ENCODE results near the gene NSUN2. TPM values are rescaled to one million over a fixed set of nuclear protein-coding genes. Genes with fewer than 3 reads are reported as not detected.

NSUN2 gene
- total RNA-seq, 6 experiments from 2014 or later, result 59.9 to 67.7 (median 60.5) TPM

- no peak overlapping the region for H3K27ac Mint-ChIP-seq
- DNase-seq, result no peak
- peaks cover 25% of the 10 kb centered on the region for H3K4me1 Mint-ChIP-seq (ENCODE audit: low read depth)
- H3K4me3 Mint-ChIP-seq, result no peak overlapping the region
- H3K9me3 Mint-ChIP-seq, result no peaks in the 10 kb centered on the region
- peaks cover 24% of the 10 kb centered on the region for H3K27me3 Mint-ChIP-seq (ENCODE audit: insufficient read depth)
- no peak for TF ChIP-seq CTCF (IDR thresholded peaks at IDR 0.05)
- H3K36me3 Mint-ChIP-seq (ENCODE audit: low read depth), result no peaks in the 10 kb centered on the region
These were observed 81.4 kb downstream of the NSUN2 start for GRCh38 chr5:6551287-6551954.

GRCh38 chr5:6550628-6551027 lies 82.2 kb downstream of the NSUN2 start:
- H3K4me1 Mint-ChIP-seq (ENCODE audit: low read depth), result peaks cover 18% of the 10 kb centered on the region
- no peaks in the 10 kb centered on the region for H3K36me3 Mint-ChIP-seq (ENCODE audit: low read depth)
- no peak overlapping the region for H3K4me3 Mint-ChIP-seq
- H3K9me3 Mint-ChIP-seq, result no peaks in the 10 kb centered on the region
- DNase-seq, result no peak
- H3K27me3 Mint-ChIP-seq (ENCODE audit: insufficient read depth), result peaks cover 27% of the 10 kb centered on the region
- no peak for TF ChIP-seq CTCF (IDR thresholded peaks at IDR 0.05)
- no peak overlapping the region for H3K27ac Mint-ChIP-seq

Other genes starting within 250 kb of the NSUN2 start
- not detected for gene UBE2QL1, start 184.2 kb downstream of the NSUN2 start, total RNA-seq (2021; fragmentation: NEBNext Ultra II Directional; extraction: Animal tissue kit (Norgen Biotek cat#: 25700))
- 10 to 100 TPM; 24.0 to 28.5 (median 26.6) TPM for gene SRD5A1, start 396 bp upstream of the NSUN2 start, total RNA-seq (2021; fragmentation: NEBNext Ultra II Directional; extraction: Animal tissue kit (Norgen Biotek cat#: 25700))
- 10 to 100 TPM; 19.8 to 23.8 (median 21.7) TPM for gene TENT4A, start 80.4 kb upstream of the NSUN2 start, total RNA-seq (2021; fragmentation: NEBNext Ultra II Directional; extraction: Animal tissue kit (Norgen Biotek cat#: 25700))

Data from HFFc6 (cell line).